ENCODE results near the gene EFHC1.

- TF ChIP-seq CTCF (IDR thresholded peaks at IDR 0.05; ENCODE audit: low read length) (no peak), EZH2 (optimal IDR thresholded peaks at IDR 0.05; ENCODE audit: low read depth, low read length) (no peak)
Measured at GRCh38 chr6:52514514-52514913, 94.4 kb downstream of the EFHC1 start.
